ENCODE data around the gene GORASP2. TPM values are rescaled to one million over a fixed set of nuclear protein-coding genes. Genes with fewer than 3 reads are reported as not detected.

The GORASP2 gene
- total and polyA plus RNA-seq, 11 donors: 24.5 to 84.9 (median 62.6) TPM

DNA sequence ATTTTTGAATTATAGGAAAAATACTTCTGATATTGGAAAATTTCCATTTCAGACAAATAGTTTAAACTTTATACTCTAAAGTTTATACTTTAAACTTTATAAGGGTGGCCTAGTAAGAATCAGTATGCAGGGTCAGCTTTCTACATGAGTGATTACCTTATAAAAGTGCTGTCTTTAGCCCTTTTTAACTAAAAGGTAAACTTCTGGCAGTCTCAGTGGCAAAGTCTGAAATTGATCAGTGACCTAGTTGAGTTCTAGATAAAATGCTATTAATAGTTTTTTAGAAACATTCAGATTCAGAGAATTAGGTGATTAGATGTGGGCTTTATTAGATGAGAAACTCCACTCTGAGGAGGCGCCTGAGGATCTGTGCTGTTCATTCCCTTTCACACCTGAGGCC, 15.5 kb downstream of the GORASP2 start:
- H3K36me3 ChIP-seq: peaks cover 0 to 16% (median 8%) of the 10 kb centered on the region in 9 donors
- TF ChIP-seq, protein P1, sequence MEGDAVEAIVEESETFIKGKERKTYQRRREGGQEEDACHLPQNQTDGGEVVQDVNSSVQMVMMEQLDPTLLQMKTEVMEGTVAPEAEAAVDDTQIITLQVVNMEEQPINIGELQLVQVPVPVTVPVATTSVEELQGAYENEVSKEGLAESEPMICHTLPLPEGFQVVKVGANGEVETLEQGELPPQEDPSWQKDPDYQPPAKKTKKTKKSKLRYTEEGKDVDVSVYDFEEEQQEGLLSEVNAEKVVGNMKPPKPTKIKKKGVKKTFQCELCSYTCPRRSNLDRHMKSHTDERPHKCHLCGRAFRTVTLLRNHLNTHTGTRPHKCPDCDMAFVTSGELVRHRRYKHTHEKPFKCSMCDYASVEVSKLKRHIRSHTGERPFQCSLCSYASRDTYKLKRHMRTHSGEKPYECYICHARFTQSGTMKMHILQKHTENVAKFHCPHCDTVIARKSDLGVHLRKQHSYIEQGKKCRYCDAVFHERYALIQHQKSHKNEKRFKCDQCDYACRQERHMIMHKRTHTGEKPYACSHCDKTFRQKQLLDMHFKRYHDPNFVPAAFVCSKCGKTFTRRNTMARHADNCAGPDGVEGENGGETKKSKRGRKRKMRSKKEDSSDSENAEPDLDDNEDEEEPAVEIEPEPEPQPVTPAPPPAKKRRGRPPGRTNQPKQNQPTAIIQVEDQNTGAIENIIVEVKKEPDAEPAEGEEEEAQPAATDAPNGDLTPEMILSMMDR (IDR thresholded peaks at IDR 0.05): no peak
- no peak for TF ChIP-seq POLR2A (IDR thresholded peaks at IDR 0.05)
- peaks cover 0 to 30% (median 10%) of the 10 kb centered on the region in 12 donors for H3K4me1 ChIP-seq
- no peaks in the 10 kb centered on the region for H3K9me3 ChIP-seq
- H3K4me3 ChIP-seq: no peak overlapping the region
- ATAC-seq (no peak), DNase-seq (no peak)
- 91 to 98% (median 95%) methylated on average over 1 of the region's 1 CpG for WGBS, 4 donors
- intact Hi-C loops (cut with DNase I): no loop called here
- H3K27me3 ChIP-seq: no peaks in the 10 kb centered on the region
- H3K27ac ChIP-seq: no peak overlapping the region

DNA sequence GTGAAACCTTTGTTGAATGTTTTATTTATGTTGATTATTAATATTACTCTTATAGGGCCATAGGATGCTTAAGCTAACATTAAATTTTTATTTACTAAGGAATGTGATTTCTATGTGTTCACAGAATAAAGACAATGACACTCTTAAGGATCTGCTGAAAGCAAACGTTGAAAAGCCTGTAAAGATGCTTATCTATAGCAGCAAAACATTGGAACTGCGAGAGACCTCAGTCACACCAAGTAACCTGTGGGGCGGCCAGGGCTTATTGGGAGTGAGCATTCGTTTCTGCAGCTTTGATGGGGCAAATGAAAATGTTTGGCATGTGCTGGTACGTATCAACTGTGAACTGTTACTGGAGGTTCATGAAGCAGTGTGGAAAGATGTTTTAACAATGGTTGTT, 20.4 kb downstream of the GORASP2 start:
- 78 to 82% (median 81%) methylated on average over 5 of the region's 5 CpGs for WGBS, 4 donors
- Histone ChIP-seq H3K27ac (no peak overlapping the region), H3K27me3 (no peaks in the 10 kb centered on the region), H3K36me3 (peaks cover 0 to 64% (median 57%) of the 10 kb centered on the region in 9 donors), H3K4me3 (no peak overlapping the region), H3K4me1 (peaks cover 0 to 12% (median 0%) of the 10 kb centered on the region in 12 donors), H3K9me3 (no peaks in the 10 kb centered on the region)
- intact Hi-C loops (cut with DNase I): no loop called here
- DNase-seq (no peak), ATAC-seq (no peak)
- TF ChIP-seq, protein P1 (IDR thresholded peaks at IDR 0.05): no peak
- no peak for TF ChIP-seq POLR2A (IDR thresholded peaks at IDR 0.05)

DNA sequence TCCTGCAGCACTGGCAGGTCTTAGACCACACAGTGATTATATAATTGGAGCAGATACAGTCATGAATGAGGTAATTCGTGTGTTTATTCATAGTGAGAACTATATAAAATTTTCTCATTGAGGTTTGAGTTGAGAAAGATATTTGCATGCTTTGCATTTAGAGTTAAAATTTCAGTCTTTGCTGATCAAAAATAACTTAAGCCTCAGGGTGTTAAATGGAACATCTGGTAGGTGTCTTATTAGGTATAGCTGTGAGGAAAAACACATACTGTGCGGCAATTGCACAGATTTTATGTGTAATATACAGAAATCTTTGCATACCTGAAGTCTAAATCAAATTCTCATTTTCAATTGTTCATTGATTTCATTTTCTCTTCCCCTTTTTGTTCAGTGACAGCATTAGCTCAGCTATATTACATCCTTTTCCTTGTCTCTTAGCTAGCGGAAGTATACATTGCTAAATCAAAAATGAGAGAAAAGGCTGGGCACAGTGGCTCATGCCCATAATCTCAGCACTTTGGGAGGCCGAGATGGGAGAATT, 21.2 kb downstream of the GORASP2 start:
- H3K4me3 ChIP-seq: no peak overlapping the region
- H3K4me1 ChIP-seq: peaks cover 0 to 12% (median 0%) of the 10 kb centered on the region in 12 donors
- DNase-seq (no peak), ATAC-seq (peak in 1 of 4 donors; percentile 53)
- WGBS, 4 donors: 90 to 94% (median 93%) methylated on average over 4 of the region's 4 CpGs
- peak overlapping the region in 1 of 12 donors; percentile 64 for H3K27ac ChIP-seq
- no peaks in the 10 kb centered on the region for H3K27me3 ChIP-seq
- intact Hi-C loops (cut with DNase I): no loop called here
- peaks cover 0 to 73% (median 66%) of the 10 kb centered on the region in 9 donors for H3K36me3 ChIP-seq
- no peaks in the 10 kb centered on the region for H3K9me3 ChIP-seq
- no peak for TF ChIP-seq POLR2A (IDR thresholded peaks at IDR 0.05)
- TF ChIP-seq, protein P1 (IDR thresholded peaks at IDR 0.05): no peak

DNA sequence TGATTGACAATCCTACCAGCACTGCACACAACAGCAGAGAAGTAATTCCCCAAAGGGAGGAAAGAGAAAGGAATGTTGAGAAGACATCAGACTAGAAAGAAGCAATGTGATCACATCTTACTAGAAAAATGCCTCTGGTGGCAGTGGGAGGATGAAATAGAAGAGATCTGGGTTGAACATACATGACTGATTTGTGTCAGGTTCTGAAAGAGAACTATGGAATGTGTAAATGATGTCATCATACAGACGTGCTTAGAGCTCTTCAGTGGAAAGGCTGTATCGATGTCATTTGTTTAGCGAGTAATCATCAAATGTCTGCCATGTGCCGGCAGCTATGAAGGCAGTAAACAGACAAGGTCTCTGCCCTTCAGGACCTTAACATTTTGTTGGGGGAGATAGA, 24.9 kb downstream of the GORASP2 start:
- TF ChIP-seq, protein P1 (IDR thresholded peaks at IDR 0.05): no peak
- no peak for TF ChIP-seq POLR2A (IDR thresholded peaks at IDR 0.05)
- 62 to 74% (median 68%) methylated on average over 4 of the region's 4 CpGs for WGBS, 4 donors
- Histone ChIP-seq H3K27ac (no peak overlapping the region), H3K36me3 (peaks cover 2 to 100% (median 98%) of the 10 kb centered on the region in 9 donors), H3K4me1 (peaks cover 0 to 12% (median 0%) of the 10 kb centered on the region in 12 donors), H3K9me3 (no peaks in the 10 kb centered on the region), H3K27me3 (no peaks in the 10 kb centered on the region), H3K4me3 (no peak overlapping the region)
- DNase-seq: no peak
- intact Hi-C loops (cut with DNase I): no loop called here
- ATAC-seq: no peak

All from heart left ventricle (tissue), 16 donors.